ENCODE data around the gene CCDC171.

CCDC171 gene

GRCh38 chr9:15543047-15543813 lies 9.6 kb upstream of the CCDC171 start:
- Histone ChIP-seq H2AK5ac (ENCODE audit: low read length) (no peak overlapping the region), H3K4me1 (ENCODE audit: control insufficient read depth, low read depth, low read length) (no peaks in the 10 kb centered on the region), H3K4ac (ENCODE audit: low read depth, low read length) (no peak overlapping the region), H3K56ac (ENCODE audit: low read length) (no peak overlapping the region), H3K4me3 (ENCODE audit: low read length) (no peak overlapping the region), H3K23ac (ENCODE audit: low read length) (no peak overlapping the region), H3K4me2 (ENCODE audit: low read length) (no peak overlapping the region), H3K27me3 (ENCODE audit: insufficient read depth, low read length, poor library complexity) (no peaks in the 10 kb centered on the region), H2BK120ac (ENCODE audit: low read depth, low read length) (no peak overlapping the region), H3K27ac (ENCODE audit: low read depth, low read length) (no peak overlapping the region), H4K5ac (ENCODE audit: low read length) (no peak overlapping the region), H4K8ac (ENCODE audit: low read depth, low read length) (no peak overlapping the region), H3K79me2 (ENCODE audit: control insufficient read depth, insufficient read depth, low read length) (no peaks in the 10 kb centered on the region), H2BK5ac (ENCODE audit: low read length) (no peak overlapping the region), H3K9ac (ENCODE audit: low read length) (no peak overlapping the region), H3K18ac (ENCODE audit: low read length) (no peak overlapping the region), H3K79me1 (ENCODE audit: low read length) (no peaks in the 10 kb centered on the region), H3K36me3 (ENCODE audit: control insufficient read depth, insufficient read depth, low read length) (no peaks in the 10 kb centered on the region), H2BK15ac (replicated peaks; ENCODE audit: low read depth) (no peak overlapping the region)
- no peak for DNase-seq
- no CpG with 5 or more reads among the region's 4 CpGs for WGBS (ENCODE audit: extremely low coverage, insufficient coverage, low lambda C conversion rate)

- Histone ChIP-seq H3K79me2 (ENCODE audit: control insufficient read depth, insufficient read depth, low read length) (no peaks in the 10 kb centered on the region), H3K18ac (ENCODE audit: low read length) (no peak overlapping the region), H3K56ac (ENCODE audit: low read length) (no peak overlapping the region), H3K4ac (ENCODE audit: low read depth, low read length) (no peak overlapping the region), H3K4me3 (ENCODE audit: low read length) (no peak overlapping the region), H4K5ac (ENCODE audit: low read length) (no peak overlapping the region), H3K27ac (ENCODE audit: low read depth, low read length) (no peak overlapping the region), H3K4me2 (ENCODE audit: low read length) (no peak overlapping the region), H4K8ac (ENCODE audit: low read depth, low read length) (no peak overlapping the region), H3K36me3 (ENCODE audit: control insufficient read depth, insufficient read depth, low read length) (no peaks in the 10 kb centered on the region), H3K9ac (ENCODE audit: low read length) (no peak overlapping the region), H2BK15ac (replicated peaks; ENCODE audit: low read depth) (no peak overlapping the region), H3K79me1 (ENCODE audit: low read length) (no peaks in the 10 kb centered on the region), H3K4me1 (ENCODE audit: control insufficient read depth, low read depth, low read length) (no peaks in the 10 kb centered on the region), H2BK120ac (ENCODE audit: low read depth, low read length) (no peak overlapping the region), H2BK5ac (ENCODE audit: low read length) (no peak overlapping the region), H3K27me3 (ENCODE audit: insufficient read depth, low read length, poor library complexity) (no peaks in the 10 kb centered on the region), H3K23ac (ENCODE audit: low read length) (no peak overlapping the region), H2AK5ac (ENCODE audit: low read length) (no peak overlapping the region)
- no CpG with 5 or more reads among the region's 2 CpGs for WGBS (ENCODE audit: extremely low coverage, insufficient coverage, low lambda C conversion rate)
- DNase-seq, result no peak
Observed at GRCh38 chr9:15549611-15550010, 3.2 kb upstream of the CCDC171 start.

- peak overlapping the region; percentile 94 for H3K56ac ChIP-seq (ENCODE audit: low read length)
- H3K4ac ChIP-seq (ENCODE audit: low read depth, low read length), result no peak overlapping the region
- no peak overlapping the region for H3K27ac ChIP-seq (ENCODE audit: low read depth, low read length)
- H4K8ac ChIP-seq (ENCODE audit: low read depth, low read length), result no peak overlapping the region
- peak overlapping the region; percentile 88 for H3K4me2 ChIP-seq (ENCODE audit: low read length)
- no peaks in the 10 kb centered on the region for H3K4me1 ChIP-seq (ENCODE audit: control insufficient read depth, low read depth, low read length)
- H2BK5ac ChIP-seq (ENCODE audit: low read length), result no peak overlapping the region
- H3K18ac ChIP-seq (ENCODE audit: low read length), result no peak overlapping the region
- no peak overlapping the region for H4K5ac ChIP-seq (ENCODE audit: low read length)
- H3K4me3 ChIP-seq (ENCODE audit: low read length), result peak overlapping the region; percentile 31
- no peak overlapping the region for H3K23ac ChIP-seq (ENCODE audit: low read length)
- no peak for DNase-seq
- peak overlapping the region; percentile 66 for H3K9ac ChIP-seq (ENCODE audit: low read length)
- H2AK5ac ChIP-seq (ENCODE audit: low read length), result no peak overlapping the region
- no peaks in the 10 kb centered on the region for H3K27me3 ChIP-seq (ENCODE audit: insufficient read depth, low read length, poor library complexity)
- H3K79me2 ChIP-seq (ENCODE audit: control insufficient read depth, insufficient read depth, low read length), result no peaks in the 10 kb centered on the region
- no peak overlapping the region for H2BK15ac ChIP-seq (replicated peaks; ENCODE audit: low read depth)
- H2BK120ac ChIP-seq (ENCODE audit: low read depth, low read length), result no peak overlapping the region
- no CpG with 5 or more reads among the region's 13 CpGs for WGBS (ENCODE audit: extremely low coverage, insufficient coverage, low lambda C conversion rate)
- no peaks in the 10 kb centered on the region for H3K36me3 ChIP-seq (ENCODE audit: control insufficient read depth, insufficient read depth, low read length)
- no peaks in the 10 kb centered on the region for H3K79me1 ChIP-seq (ENCODE audit: low read length)
Observed at GRCh38 chr9:15553528-15553898, 670 bp downstream of the CCDC171 start.

- DNase-seq, result no peak
- H2AK5ac ChIP-seq (ENCODE audit: low read length), result no peak overlapping the region
- no peak overlapping the region for H2BK15ac ChIP-seq (replicated peaks; ENCODE audit: low read depth)
- no peak overlapping the region for H4K5ac ChIP-seq (ENCODE audit: low read length)
- H3K27me3 ChIP-seq (ENCODE audit: insufficient read depth, low read length, poor library complexity), result no peaks in the 10 kb centered on the region
- no peak overlapping the region for H2BK120ac ChIP-seq (ENCODE audit: low read depth, low read length)
- no peak overlapping the region for H4K8ac ChIP-seq (ENCODE audit: low read depth, low read length)
- no peak overlapping the region for H3K23ac ChIP-seq (ENCODE audit: low read length)
- H3K4me1 ChIP-seq (ENCODE audit: control insufficient read depth, low read depth, low read length), result no peaks in the 10 kb centered on the region
- no peak overlapping the region for H3K27ac ChIP-seq (ENCODE audit: low read depth, low read length)
- H3K56ac ChIP-seq (ENCODE audit: low read length), result no peak overlapping the region
- no peak overlapping the region for H3K9ac ChIP-seq (ENCODE audit: low read length)
- no peak overlapping the region for H3K4me2 ChIP-seq (ENCODE audit: low read length)
- H3K79me2 ChIP-seq (ENCODE audit: control insufficient read depth, insufficient read depth, low read length), result no peaks in the 10 kb centered on the region
- H2BK5ac ChIP-seq (ENCODE audit: low read length), result no peak overlapping the region
- no peak overlapping the region for H3K4me3 ChIP-seq (ENCODE audit: low read length)
- H3K4ac ChIP-seq (ENCODE audit: low read depth, low read length), result no peak overlapping the region
- H3K18ac ChIP-seq (ENCODE audit: low read length), result no peak overlapping the region
- no peaks in the 10 kb centered on the region for H3K36me3 ChIP-seq (ENCODE audit: control insufficient read depth, insufficient read depth, low read length)
- WGBS (ENCODE audit: extremely low coverage, insufficient coverage, low lambda C conversion rate), result no CpG with 5 or more reads among the region's 2 CpGs
- no peaks in the 10 kb centered on the region for H3K79me1 ChIP-seq (ENCODE audit: low read length)
Observed at GRCh38 chr9:15570769-15571168, 17.9 kb downstream of the CCDC171 start.

GRCh38 chr9:15572200-15572770 lies 19.4 kb downstream of the CCDC171 start:
- no peak overlapping the region for H3K4me3 ChIP-seq (ENCODE audit: low read length)
- WGBS (ENCODE audit: extremely low coverage, insufficient coverage, low lambda C conversion rate), result no CpG with 5 or more reads among the region's 1 CpG
- no peaks in the 10 kb centered on the region for H3K27me3 ChIP-seq (ENCODE audit: insufficient read depth, low read length, poor library complexity)

More at GRCh38 chr9:15572200-15572770, 19.4 kb downstream of the CCDC171 start:
- Histone ChIP-seq H3K4me2 (ENCODE audit: low read length) (no peak overlapping the region), H2BK15ac (replicated peaks; ENCODE audit: low read depth) (no peak overlapping the region), H4K5ac (ENCODE audit: low read length) (no peak overlapping the region), H3K4me1 (ENCODE audit: control insufficient read depth, low read depth, low read length) (no peaks in the 10 kb centered on the region), H2BK5ac (ENCODE audit: low read length) (no peak overlapping the region), H3K36me3 (ENCODE audit: control insufficient read depth, insufficient read depth, low read length) (no peaks in the 10 kb centered on the region), H3K79me2 (ENCODE audit: control insufficient read depth, insufficient read depth, low read length) (no peaks in the 10 kb centered on the region), H2AK5ac (ENCODE audit: low read length) (no peak overlapping the region), H3K18ac (ENCODE audit: low read length) (no peak overlapping the region), H3K56ac (ENCODE audit: low read length) (no peak overlapping the region), H4K8ac (ENCODE audit: low read depth, low read length) (no peak overlapping the region), H3K27ac (ENCODE audit: low read depth, low read length) (no peak overlapping the region), H3K9ac (ENCODE audit: low read length) (no peak overlapping the region), H3K79me1 (ENCODE audit: low read length) (no peaks in the 10 kb centered on the region), H3K23ac (ENCODE audit: low read length) (no peak overlapping the region), H2BK120ac (ENCODE audit: low read depth, low read length) (no peak overlapping the region), H3K4ac (ENCODE audit: low read depth, low read length) (no peak overlapping the region)
- DNase-seq, result no peak

All from mesendoderm (in vitro differentiated cells).